Thyroid gland (tissue), 4 donors: ENCODE measurements around the gene SPG21. TPM values are rescaled to one million over a fixed set of nuclear protein-coding genes. Genes with fewer than 3 reads are reported as not detected.

Source experiments
- DNase-seq, 2 donors: peaks; one replicate each; pipeline ENCODE4 v3.0.0-alpha.2; 2019
- H3K27ac ChIP-seq, 3 donors: fragments of 200-600 bp; sonication (generic); 1 replicate in 2 of 3; 2 replicates in 1 of 3; pipeline ENCODE4 v1.5.1; 2016 to 2019; ENCODE audit warnings: mild to moderate bottlenecking in 1 of 3, moderate library complexity in 1 of 3
- H3K27me3 ChIP-seq: fragments of 200-600 bp; sonication (generic); one replicate; pipeline ENCODE4 v1.5.1; 2019
- H3K36me3 ChIP-seq, 2 donors: fragments of 200-600 bp; sonication (generic); one replicate each; pipeline ENCODE4 v1.5.1; 2016 to 2019
- H3K4me1 ChIP-seq, 2 donors: fragments of 200-600 bp; sonication (generic); one replicate each; pipeline ENCODE4 v1.5.1; 2017 to 2019
- H3K4me3 ChIP-seq, 3 donors: fragments of 200-600 bp; sonication (generic); replicated peaks in 1 of 3; 1 replicate in 2 of 3; 2 replicates in 1 of 3; pipeline ENCODE4 v1.5.1; 2016; ENCODE audit warnings: mild to moderate bottlenecking in 1 of 3
- H3K9me3 ChIP-seq: fragments of 200-600 bp; sonication (generic); one replicate; pipeline ENCODE4 v1.5.1; 2017
- CTCF ChIP-seq, 6 experiments: fragments of 200-600 bp in 3 of 6; fragments of 450-650 bp in 3 of 6; sonication (generic) in 3 of 6; IDR thresholded peaks; one replicate each; pipeline ENCODE4 v1.5.1; 2016 to 2019; ENCODE audit warnings: antibody characterized with exemption in 6 of 6, mild to moderate bottlenecking in 2 of 6, inconsistent platforms in 1 of 6, moderate library complexity in 1 of 6
- POLR2A ChIP-seq, 2 donors: fragments of 450-650 bp; IDR thresholded peaks; one replicate each; pipeline ENCODE4 v1.6.1; 2017; ENCODE audit warnings: antibody characterized with exemption in 2 of 2, mild to moderate bottlenecking in 2 of 2, moderate library complexity in 1 of 2
- WGBS, 2 donors: methylation state at CpG; one replicate each; pipeline ENCODE4 v1.1.5; 2017; 5-methylcytosine and 5-hydroxymethylcytosine counted together
- intact Hi-C: fragments of 100-400 bp; cut with DNase I; formaldehyde crosslinking; loops from one replicate; pipeline ENCODE4 v1.15.1; 2023
- total RNA-seq, 4 donors: library from RNA; depleted of rRNA; stranded (reverse); fragments of >200 nt; gene quantifications; one replicate each; pipeline ENCODE4 v1.2.3, GENCODE V29; 2016

The SPG21 gene
- total RNA-seq, 4 donors from 2014 or later = 119 to 149 (median 122) TPM

GRCh38 chr15:65008983-65009382, 19.3 kb upstream of the SPG21 start:
- Histone ChIP-seq H3K4me3 (no peak overlapping the region), H3K9me3 (no peaks in the 10 kb centered on the region), H3K27ac (no peak overlapping the region), H3K27me3 (no peaks in the 10 kb centered on the region), H3K36me3 (peaks cover 8 to 10% of the 10 kb centered on the region in 2 donors), H3K4me1 (no peaks in the 10 kb centered on the region)
- TF ChIP-seq CTCF (IDR thresholded peaks at IDR 0.05) (no peak), POLR2A (IDR thresholded peaks at IDR 0.05) (no peak)
- intact Hi-C loops = no loop called here
- WGBS, 2 donors = 70 to 77% methylated on average over 2 of the region's 2 CpGs
- DNase-seq = no peak

DNA sequence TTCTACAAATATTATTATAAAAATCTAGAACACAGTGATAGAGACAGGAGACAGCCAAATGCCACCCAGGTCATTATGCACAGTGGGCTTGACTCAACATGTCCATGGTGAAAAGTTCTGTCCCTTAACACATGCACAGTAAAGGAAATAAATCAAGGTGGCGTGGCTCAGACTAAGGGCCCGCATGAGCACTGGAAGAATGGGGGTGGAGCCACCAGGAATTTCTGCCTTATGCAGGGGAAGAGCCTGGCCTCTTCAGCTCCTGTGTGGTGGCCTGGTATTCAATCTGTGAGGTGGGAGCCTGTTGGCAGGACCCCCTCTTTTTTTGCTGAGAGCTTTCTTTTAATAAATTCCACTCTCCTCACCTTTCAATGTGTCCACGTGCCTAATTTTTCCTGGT, 17.2 kb upstream of the SPG21 start:
- Histone ChIP-seq H3K36me3 (peaks cover 0 to 3% of the 10 kb centered on the region in 2 donors), H3K9me3 (no peaks in the 10 kb centered on the region), H3K27me3 (no peaks in the 10 kb centered on the region), H3K4me1 (no peaks in the 10 kb centered on the region), H3K27ac (no peak overlapping the region), H3K4me3 (no peak overlapping the region)
- 91 to 98% methylated on average over 3 of the region's 3 CpGs for WGBS, 2 donors
- DNase-seq = no peak
- TF ChIP-seq POLR2A (IDR thresholded peaks at IDR 0.05) (no peak), CTCF (IDR thresholded peaks at IDR 0.05) (no peak)
- intact Hi-C loops = no loop called here

GRCh38 chr15:65004993-65005392, 15.3 kb upstream of the SPG21 start:
- H3K27ac ChIP-seq = no peak overlapping the region
- H3K4me1 ChIP-seq = no peaks in the 10 kb centered on the region
- H3K9me3 ChIP-seq = no peaks in the 10 kb centered on the region
- intact Hi-C loops = no loop called here
- no peak overlapping the region for H3K4me3 ChIP-seq
- no peak for TF ChIP-seq POLR2A (IDR thresholded peaks at IDR 0.05)
- no peak for TF ChIP-seq CTCF (IDR thresholded peaks at IDR 0.05)
- H3K36me3 ChIP-seq = peaks cover 0 to 3% of the 10 kb centered on the region in 2 donors
- H3K27me3 ChIP-seq = no peaks in the 10 kb centered on the region
- DNase-seq = no peak
- WGBS, 2 donors = 80 to 86% methylated on average over 3 of the region's 3 CpGs

- 95 to 96% methylated on average over 4 of the region's 4 CpGs for WGBS, 2 donors
- intact Hi-C loops = no loop called here
- Histone ChIP-seq H3K27ac (no peak overlapping the region), H3K36me3 (no peaks in the 10 kb centered on the region), H3K9me3 (no peaks in the 10 kb centered on the region), H3K4me1 (no peaks in the 10 kb centered on the region), H3K4me3 (no peak overlapping the region), H3K27me3 (no peaks in the 10 kb centered on the region)
- DNase-seq = no peak
- TF ChIP-seq CTCF (IDR thresholded peaks at IDR 0.05) = no peak
- no peak for TF ChIP-seq POLR2A (IDR thresholded peaks at IDR 0.05)
Observed at GRCh38 chr15:64997745-64998375, 8.1 kb upstream of the SPG21 start.

- TF ChIP-seq CTCF (IDR thresholded peaks at IDR 0.05) (no peak), POLR2A (IDR thresholded peaks at IDR 0.05) (no peak)
- Histone ChIP-seq H3K4me3 (no peak overlapping the region), H3K9me3 (no peaks in the 10 kb centered on the region), H3K36me3 (no peaks in the 10 kb centered on the region), H3K27me3 (no peaks in the 10 kb centered on the region), H3K27ac (no peak overlapping the region), H3K4me1 (no peaks in the 10 kb centered on the region)
- WGBS, 2 donors = 74% methylated on average over 5 of the region's 5 CpGs
- DNase-seq = no peak
- intact Hi-C loops = no loop called here
Observed at GRCh38 chr15:64997066-64997465, 7.4 kb upstream of the SPG21 start.
